ENCODE data around the gene TMEM44. TPM values are rescaled to one million over a fixed set of nuclear protein-coding genes. Genes with fewer than 3 reads are reported as not detected.
"Not testable (repeated sequence)": the region's sequence is repeated elsewhere in the genome, so short reads cannot be mapped to it uniquely, and the experiment has no call there.

The TMEM44 gene
- total RNA-seq, 1 experiment from 2014 or later: 6.5 TPM

DNA sequence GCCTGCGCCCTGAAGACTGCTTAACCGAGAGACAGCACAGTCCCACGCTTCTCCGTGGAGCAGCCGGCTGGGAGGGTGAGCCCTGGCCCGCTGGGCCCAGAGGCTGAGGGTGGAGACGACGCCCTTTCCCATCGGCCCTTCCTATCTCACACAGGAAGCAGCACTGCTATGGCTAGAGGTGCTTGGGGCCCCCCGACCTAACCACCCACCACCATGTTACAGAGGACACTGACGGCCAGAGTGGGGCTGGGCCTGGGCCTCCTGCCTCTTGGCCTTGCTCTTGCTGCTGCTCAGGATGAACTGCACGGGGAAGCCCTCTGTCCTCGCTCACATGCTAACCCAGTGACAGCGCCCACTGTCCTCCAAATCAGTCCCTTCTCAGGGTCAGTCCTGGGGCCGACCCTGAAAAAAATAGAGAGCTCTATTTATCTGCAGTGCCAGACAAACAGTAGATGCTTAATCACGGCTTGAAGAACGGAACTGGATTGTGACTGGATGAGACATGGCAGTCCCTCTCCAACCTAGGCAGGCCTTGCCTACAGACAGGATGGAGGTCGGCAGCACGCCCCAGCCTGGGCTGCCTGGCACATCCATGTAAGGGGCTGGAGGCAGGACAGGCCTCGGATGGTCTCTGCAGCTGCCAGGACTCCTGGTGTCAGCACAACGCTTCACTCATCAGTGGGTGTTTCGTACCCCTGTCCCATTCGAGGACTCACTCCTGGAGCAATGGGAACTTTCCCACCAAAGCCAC, 14.2 kb downstream of the TMEM44 start:
- no peak for DNase-seq (ENCODE audit: low spot score)
- in situ Hi-C loops (cut with HindIII; ENCODE audit: low sequenced_read_pairs): no loop called here

- DNase-seq (ENCODE audit: low spot score): no peak
- in situ Hi-C loops (cut with HindIII; ENCODE audit: low sequenced_read_pairs): no loop called here
Measured at GRCh38 chr3:194617827-194618226, 15.4 kb downstream of the TMEM44 start.

- no peak for DNase-seq (ENCODE audit: low spot score)
- in situ Hi-C loops (cut with HindIII; ENCODE audit: low sequenced_read_pairs): no loop called here
Measured at GRCh38 chr3:194617143-194617671, 16.0 kb downstream of the TMEM44 start.

- DNase-seq (ENCODE audit: low spot score): no peak
- in situ Hi-C loops (cut with HindIII; ENCODE audit: low sequenced_read_pairs): no loop called here
Measured at GRCh38 chr3:194615226-194615625, 18.0 kb downstream of the TMEM44 start.

GRCh38 chr3:194612221-194612620, 21.0 kb downstream of the TMEM44 start:
- in situ Hi-C loops (cut with HindIII; ENCODE audit: low sequenced_read_pairs): no loop called here
- no peak for DNase-seq (ENCODE audit: low spot score)

DNA sequence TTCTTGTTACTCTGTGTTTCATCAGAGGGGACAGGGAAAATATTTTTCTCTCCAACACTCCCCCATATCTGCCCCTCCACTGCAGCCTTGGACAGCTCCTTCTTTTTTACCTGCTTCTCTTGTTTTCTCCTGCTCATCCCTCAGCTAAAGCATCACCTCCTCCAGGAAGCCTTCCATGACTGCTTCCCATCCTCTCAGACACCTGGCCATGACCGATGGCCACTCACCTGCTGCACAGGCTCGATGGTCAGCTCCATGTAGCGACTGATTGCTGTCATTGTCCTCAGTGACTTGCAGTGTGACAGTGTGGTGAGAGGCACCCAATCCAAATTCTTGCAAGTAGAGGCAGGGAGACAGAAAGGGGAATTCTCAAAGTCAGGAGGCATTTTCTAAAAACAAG, 22.5 kb downstream of the TMEM44 start:
- in situ Hi-C loops (cut with HindIII; ENCODE audit: low sequenced_read_pairs): no loop called here
- DNase-seq (ENCODE audit: low spot score): no peak

- no peak for DNase-seq (ENCODE audit: low spot score)
- in situ Hi-C loops (cut with HindIII; ENCODE audit: low sequenced_read_pairs): no loop called here
Measured at GRCh38 chr3:194609601-194610000, 23.6 kb downstream of the TMEM44 start.

GRCh38 chr3:194608981-194609380, 24.2 kb downstream of the TMEM44 start:
- no peak for DNase-seq (ENCODE audit: low spot score)
- in situ Hi-C loops (cut with HindIII; ENCODE audit: low sequenced_read_pairs): no loop called here

DNA sequence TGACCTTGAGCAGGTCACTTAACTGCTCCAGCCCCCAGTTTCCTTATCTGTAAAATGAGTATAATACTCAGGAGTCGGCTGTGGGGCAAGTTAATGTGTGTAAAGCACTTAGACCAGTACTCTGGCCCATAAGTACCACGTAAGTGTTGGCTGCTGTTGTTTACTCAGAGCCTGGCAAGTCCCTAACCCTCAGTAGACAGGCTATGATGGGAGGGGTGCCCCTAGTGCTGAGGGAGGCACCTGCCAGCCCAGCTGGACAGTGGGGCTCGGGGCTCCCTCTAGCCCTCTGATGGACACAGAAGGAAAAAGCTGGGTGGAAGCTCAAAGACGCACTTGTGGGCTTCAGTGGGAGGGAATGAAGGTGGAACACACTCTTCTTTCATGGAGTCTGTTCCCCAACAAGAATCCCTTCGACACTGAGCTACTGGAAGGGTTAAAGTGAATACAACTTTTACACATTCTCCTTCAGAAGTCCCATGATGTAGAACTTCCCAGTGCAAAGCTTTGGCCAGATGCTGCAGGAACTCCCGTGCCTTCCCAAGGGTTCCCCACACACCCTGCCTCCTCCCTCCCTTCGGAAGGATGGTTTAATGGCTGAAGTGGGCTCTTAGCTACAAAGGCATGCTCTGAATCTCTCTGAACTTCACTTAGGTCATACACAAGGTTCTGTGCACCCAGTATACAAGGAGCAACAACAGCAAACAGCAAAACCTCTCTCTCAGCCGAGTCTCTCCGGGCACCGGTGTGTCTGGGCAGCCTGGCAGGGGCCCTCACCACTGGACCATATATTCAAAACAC, 25.4 kb downstream of the TMEM44 start:
- DNase-seq (ENCODE audit: low spot score): no peak
- in situ Hi-C loops (cut with HindIII; ENCODE audit: low sequenced_read_pairs): no loop called here

- no peak for DNase-seq (ENCODE audit: low spot score)
Measured at GRCh38 chr3:194606941-194607340, 26.3 kb downstream of the TMEM44 start.

DNA sequence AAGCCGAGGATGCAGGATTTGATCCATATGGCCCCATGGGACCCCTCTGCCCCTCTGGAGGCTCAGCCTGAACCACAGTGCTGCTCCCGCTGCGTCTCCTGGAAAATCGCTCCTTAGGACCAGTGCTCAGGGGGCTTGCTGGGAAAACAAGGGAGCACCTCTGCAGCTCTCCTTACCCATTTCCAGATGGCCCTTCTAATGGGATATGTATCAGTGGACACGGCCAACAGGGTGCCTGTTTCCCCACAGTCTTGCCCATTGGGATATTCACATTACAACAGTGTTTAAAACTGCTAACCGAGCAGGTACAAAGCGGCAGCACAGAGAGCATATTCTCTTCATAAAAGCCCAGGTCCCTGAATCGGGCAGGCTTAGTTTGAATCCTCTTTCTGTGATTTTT, 27.1 kb downstream of the TMEM44 start:
- no peak for DNase-seq (ENCODE audit: low spot score)
- in situ Hi-C loops (cut with HindIII; ENCODE audit: low sequenced_read_pairs): no loop called here

More at GRCh38 chr3:194606941-194607340, 26.3 kb downstream of the TMEM44 start:
- in situ Hi-C loops (cut with HindIII; ENCODE audit: low sequenced_read_pairs): no loop called here

DNA sequence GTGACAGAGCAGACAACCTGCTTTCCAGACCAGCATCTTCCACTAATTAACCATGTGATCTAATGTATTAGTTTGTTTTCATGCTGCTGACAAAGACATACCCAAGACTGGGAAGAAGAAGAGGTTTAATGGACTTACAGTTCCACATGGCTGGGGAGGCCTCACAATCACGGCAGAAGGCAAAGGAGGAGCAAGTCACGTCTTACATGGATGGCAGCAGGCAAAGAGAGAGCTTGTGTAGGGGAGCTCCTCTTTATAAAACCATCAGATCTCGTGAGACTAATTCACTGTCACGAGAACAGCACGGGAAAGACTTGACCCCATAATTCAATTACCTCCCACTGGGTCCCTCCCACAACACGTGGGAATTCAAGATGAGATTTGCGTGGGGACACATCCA, 27.9 kb downstream of the TMEM44 start:
- in situ Hi-C loops (cut with HindIII; ENCODE audit: low sequenced_read_pairs); DNase-seq (ENCODE audit: low spot score): not testable (repeated sequence)

- in situ Hi-C loops (cut with HindIII; ENCODE audit: low sequenced_read_pairs): no loop called here
Measured at GRCh38 chr3:194604837-194605236, 28.4 kb downstream of the TMEM44 start.

DNA sequence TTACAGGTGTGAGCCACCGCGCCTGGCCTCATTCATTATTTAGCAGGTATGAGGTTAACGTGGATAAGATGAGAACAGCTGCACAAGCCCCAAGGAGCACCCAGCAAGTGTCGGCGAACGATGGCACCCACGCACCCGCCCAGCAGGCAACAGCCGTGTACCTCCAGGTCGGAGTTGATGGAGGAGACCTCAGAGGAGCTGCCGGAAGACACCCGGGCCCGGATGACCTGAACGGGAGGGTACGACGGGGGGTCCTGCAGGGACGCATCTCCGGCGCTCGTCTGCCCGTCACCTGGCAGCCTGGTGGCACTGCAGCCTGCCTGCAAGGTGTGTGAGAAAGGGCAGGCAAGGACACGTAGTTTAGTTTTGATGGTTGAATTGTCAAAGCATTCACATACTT, 29.1 kb downstream of the TMEM44 start:
- in situ Hi-C loops (cut with HindIII; ENCODE audit: low sequenced_read_pairs): no loop called here
- DNase-seq (ENCODE audit: low spot score): no peak

More at GRCh38 chr3:194604837-194605236, 28.4 kb downstream of the TMEM44 start:
- DNase-seq (ENCODE audit: low spot score): no peak

- in situ Hi-C loops (cut with HindIII; ENCODE audit: low sequenced_read_pairs): no loop called here
Measured at GRCh38 chr3:194602669-194603171, 30.5 kb downstream of the TMEM44 start.

GRCh38 chr3:194598771-194599557, 34.3 kb downstream of the TMEM44 start:
- in situ Hi-C loops (cut with HindIII; ENCODE audit: low sequenced_read_pairs): no loop called here

More at GRCh38 chr3:194602669-194603171, 30.5 kb downstream of the TMEM44 start:
- DNase-seq (ENCODE audit: low spot score): no peak

DNA sequence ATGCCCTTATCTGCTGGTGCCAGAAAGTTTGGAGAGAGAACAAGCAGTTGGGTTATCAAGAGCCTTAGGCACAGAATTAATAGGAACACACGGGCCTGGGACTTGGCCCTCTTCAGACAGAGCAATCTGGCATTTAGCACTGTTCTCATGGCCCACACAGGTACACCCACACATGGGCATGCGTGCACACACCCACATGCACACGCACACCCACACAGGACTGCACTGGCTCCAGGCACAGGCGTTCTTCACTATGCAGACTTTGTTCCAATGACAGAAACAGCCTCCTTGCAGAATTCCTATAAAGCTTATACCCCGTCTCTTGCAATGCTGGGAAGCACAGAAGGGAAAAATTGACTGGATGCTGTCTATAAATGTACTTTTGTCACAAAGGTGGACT, 36.3 kb downstream of the TMEM44 start:
- in situ Hi-C loops (cut with HindIII; ENCODE audit: low sequenced_read_pairs): no loop called here
- DNase-seq (ENCODE audit: low spot score): no peak

More at GRCh38 chr3:194598771-194599557, 34.3 kb downstream of the TMEM44 start:
- no peak for DNase-seq (ENCODE audit: low spot score)

DNA sequence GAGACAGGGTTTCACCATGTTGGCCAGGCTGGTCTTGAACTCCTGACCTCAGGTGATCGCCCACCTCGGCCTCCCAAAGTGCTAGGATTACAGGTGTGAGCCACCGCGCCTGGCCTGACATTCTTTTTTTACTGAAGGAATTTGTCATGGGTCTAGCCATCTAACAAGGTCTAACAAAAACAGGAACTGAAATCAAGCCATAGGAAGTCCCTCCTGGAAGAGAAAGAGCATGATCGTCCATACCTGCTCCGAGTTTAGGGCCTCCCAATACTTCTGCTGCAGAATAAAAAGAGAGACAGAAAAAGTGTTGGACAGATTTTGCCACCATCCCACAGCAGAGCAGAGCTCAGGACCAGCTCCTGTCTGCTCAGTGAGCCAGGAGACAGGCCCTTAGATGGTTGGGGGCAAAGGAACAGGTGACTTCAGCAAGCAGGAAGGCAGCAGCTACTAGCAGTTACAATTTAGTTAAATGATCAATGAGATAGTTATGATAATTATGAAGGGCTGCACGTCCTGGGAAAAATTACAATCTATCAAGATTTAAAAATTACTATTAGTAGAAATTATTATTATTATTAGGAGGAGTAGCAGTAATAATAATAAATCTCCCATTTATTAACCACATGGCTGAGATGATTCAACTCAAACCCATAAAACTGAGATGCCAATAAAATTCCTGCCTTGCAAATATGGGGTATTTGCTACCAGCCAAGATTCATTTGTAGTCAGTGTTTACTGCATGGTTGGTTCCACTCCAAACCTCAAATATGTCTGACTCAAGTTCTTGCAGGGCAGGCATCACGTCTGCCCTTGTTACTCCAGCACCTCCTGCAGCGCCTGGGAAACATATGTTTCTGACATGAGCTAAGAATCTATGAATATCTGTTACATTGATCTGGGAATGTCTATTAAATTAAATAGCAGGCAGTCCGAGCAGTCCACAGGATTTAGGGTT, 40.1 kb downstream of the TMEM44 start:
- no peak for DNase-seq (ENCODE audit: low spot score)
- in situ Hi-C loops (cut with HindIII; ENCODE audit: low sequenced_read_pairs): no loop called here

Data from G401 (cell line).